Retina (tissue), 1 donor: ENCODE measurements around the gene ATP8A2.
"Not testable (repeated sequence)": the region's sequence is repeated elsewhere in the genome, so short reads cannot be mapped to it uniquely, and the experiment has no call there.

ENCODE experiments used
- DNase-seq: peaks from one replicate; pipeline ENCODE4 v3.0.0-alpha.2; 2016

The ATP8A2 gene

GRCh38 chr13:25772534-25772933 lies 400.8 kb downstream of the ATP8A2 start:
- DNase-seq: not testable (repeated sequence)

- not testable (repeated sequence) for DNase-seq
These were observed 402.3 kb downstream of the ATP8A2 start for GRCh38 chr13:25774056-25774455.

- DNase-seq: no peak
These were observed 403.5 kb downstream of the ATP8A2 start for GRCh38 chr13:25775275-25775674.

DNA sequence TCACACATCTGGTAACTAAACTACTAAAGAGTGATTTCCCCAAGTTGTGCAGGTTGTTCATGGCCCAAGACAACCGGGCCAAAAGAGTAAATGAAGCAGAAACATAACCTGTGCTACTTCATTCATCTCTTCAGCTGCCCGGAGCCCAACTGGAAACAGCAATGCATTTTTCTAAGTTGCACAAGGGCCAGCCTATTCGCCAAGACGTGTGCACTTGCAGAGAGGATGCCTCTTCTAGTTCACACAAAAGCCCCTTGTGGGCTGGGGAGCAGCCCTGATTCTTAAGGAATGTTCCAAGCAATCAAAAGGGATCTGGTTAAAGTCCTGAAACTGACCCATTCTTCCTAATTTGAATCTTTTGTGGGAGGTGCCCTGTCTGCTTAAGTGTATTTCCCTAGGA lies 404.2 kb downstream of the ATP8A2 start:
- no peak for DNase-seq

DNA sequence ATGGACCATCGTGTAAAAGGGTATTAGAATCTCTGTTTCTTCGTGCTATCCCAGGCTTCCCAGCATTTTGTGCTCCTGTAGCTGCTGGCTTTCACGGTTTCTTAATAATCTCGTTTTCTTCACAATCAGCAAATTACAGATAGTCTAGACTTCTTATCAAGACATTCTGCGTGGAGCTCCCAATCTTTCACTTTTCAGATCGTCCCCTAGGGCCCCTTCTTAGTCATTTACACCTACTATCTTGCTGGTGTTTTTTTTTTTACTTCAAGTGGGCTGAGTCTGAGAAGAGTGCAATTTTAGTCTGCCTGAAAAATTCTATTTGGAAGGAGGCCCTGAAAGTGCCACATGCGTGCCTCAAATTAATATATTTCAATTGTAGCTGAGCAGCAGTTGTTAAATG lies 404.9 kb downstream of the ATP8A2 start:
- DNase-seq: no peak

DNA sequence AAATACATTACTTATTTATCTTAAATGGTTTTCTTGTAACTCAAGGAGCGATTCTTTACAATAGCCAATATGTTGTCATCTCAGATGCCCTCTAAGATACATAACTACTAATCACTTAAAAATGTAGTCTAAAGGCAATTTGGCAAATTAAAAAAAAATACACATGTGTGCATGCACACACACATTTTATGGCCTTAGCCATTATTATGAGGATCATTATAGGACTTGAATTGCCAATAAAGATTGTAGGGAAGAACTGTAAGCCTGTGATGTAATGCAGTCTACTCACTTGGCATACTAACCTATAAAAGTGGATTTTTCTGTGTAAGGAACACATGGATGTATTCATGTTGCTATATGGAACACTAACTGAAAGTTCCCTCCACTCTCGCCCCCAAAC lies 405.7 kb downstream of the ATP8A2 start:
- no peak for DNase-seq

DNA sequence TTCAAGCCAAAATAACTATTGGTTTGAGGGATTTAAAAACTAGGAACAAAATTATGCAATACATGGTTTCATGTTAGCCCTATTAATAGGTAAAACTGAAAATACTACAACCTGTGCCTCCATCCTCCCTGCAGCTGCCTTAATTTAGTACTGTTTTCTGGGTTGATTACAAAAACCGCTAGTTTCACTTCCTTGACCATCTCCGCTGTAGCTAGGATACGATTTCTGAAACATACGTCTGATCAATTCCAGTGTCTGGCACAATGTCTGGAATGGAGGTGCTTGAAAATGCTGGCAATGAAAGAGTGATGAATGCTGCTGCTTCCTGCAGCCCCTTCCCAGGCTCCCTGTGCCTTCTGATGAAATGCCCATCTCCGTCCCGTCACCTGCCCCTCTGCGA lies 406.6 kb downstream of the ATP8A2 start:
- DNase-seq: no peak

DNA sequence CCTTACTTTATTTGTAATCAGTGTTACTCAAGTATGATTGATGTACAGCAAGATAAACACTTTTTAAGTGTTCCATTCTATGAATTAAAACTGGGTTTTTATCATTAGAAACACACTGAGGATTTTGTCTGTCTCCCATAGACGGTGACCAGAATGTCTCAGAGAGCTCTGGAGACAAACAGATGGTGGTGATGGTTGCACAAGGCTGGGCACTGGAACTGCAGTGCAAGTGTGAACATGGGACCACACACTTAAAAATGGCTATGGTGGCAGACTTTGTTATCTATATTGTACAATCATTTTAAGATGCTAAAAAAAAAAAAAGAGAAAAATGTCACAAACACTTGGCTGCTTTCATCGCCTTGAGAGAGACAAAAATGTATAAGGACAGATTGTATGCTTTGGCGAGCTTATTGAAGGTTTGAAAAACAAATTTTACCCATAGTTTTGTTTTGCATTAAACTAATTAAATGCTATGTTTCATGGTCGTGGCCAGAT lies 407.1 kb downstream of the ATP8A2 start:
- DNase-seq: no peak

GRCh38 chr13:25783076-25783475 lies 411.3 kb downstream of the ATP8A2 start:
- no peak for DNase-seq

DNA sequence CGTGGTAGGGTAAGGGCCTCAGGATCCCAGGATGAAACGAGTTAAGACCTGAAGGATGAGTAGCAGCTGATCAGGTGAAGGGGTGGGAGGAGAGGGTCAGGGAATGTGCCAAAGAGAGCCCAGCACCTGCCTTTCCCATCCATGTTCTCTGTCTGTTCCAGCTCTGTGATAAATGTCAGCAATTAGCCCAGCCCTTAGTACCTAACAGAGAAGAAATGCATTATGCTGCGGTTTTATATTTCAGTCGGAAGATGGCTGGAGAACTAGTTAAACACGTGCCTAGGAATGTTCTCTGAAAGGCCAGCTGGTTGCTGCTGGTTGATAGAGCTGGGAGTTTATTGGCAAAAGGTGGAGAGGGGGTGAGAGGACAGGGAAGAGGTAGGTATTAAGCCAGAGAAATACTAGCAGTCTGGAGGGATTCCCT lies 411.8 kb downstream of the ATP8A2 start:
- DNase-seq: no peak

DNA sequence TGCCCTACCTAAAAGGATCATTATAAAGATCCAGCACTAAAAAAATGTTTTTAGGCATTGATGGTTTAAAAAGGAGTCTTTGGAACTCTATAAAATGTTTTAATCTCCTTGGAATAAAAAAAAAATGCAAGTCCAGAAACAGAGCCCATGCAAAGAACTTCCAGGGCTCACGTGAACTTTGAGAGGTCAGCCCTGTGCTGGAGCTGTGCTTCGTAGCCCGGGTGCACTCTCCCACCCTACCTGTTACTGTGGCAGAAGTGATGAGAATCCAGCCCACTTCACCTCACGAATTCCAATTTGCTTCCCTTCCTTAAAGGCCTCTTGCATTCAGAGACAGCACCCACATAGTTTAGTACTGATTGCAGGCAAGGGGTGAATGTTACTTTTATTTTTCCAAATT lies 412.3 kb downstream of the ATP8A2 start:
- DNase-seq: no peak

DNA sequence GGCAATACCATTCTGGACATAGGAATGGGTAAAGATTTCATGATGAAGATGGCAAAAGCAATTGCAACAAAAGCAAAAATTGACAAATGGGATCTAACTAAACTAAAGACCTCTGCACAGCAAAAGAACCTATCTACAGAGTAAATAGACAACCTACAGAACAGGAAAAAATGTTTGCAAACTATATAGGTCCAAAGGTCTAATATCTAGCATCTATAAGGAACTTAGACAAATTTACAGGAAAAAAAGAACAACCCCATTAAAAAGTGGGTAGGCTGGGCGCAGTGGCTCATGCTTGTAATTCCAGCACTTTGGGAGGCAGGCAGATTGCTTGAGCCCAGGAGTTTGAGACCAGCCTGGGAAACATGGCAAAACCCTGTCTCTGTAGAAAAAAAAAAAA lies 418.4 kb downstream of the ATP8A2 start:
- not testable (repeated sequence) for DNase-seq

GRCh38 chr13:25795277-25795676 lies 423.5 kb downstream of the ATP8A2 start:
- DNase-seq: no peak

- no peak for DNase-seq
These were observed 424.7 kb downstream of the ATP8A2 start for GRCh38 chr13:25796474-25796873.

- DNase-seq: no peak
These were observed 427.2 kb downstream of the ATP8A2 start for GRCh38 chr13:25798998-25799397.

DNA sequence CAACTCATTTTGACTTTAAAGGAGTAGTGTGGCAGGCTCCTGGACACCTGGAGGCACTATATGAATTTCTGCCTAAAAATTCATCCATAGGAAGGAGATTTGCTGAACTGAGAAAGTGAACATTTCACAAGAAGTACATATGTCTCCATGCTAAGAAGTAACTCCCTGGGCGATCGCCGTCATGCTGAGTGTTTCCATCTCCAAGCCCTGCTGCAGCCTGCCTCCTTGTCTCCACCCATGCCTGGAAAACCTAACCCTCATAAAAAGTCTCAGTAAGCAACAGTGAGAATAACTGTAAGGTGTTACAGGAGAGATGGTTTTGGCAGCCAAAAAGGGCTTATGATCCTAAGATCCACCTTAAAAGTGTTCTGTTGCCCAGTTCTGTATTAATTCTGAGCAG lies 428.7 kb downstream of the ATP8A2 start:
- DNase-seq: no peak

DNA sequence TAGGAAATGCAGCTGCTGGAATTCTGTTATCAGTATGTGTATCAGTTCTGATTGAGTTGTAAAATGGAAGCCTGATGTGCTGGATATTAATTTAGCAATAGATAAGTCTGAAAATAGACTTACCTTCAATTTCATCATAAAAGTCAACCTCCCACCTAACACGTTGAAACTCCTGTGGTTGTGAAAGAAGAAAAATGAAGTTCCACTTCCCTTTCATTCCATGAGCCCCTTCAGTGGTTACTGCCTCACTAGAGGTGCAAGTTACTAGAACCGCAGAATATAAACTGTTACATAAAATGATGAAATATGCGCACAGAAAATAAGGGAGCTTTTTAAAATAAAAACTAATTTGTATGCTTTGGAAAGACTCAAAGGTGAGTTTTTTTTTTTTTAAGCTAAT lies 430.8 kb downstream of the ATP8A2 start:
- DNase-seq: no peak

- DNase-seq: no peak
These were observed 431.9 kb downstream of the ATP8A2 start for GRCh38 chr13:25803641-25804040.

- DNase-seq: no peak
These were observed 434.6 kb downstream of the ATP8A2 start for GRCh38 chr13:25806264-25806974.

- no peak for DNase-seq
These were observed 435.8 kb downstream of the ATP8A2 start for GRCh38 chr13:25807562-25807961.

DNA sequence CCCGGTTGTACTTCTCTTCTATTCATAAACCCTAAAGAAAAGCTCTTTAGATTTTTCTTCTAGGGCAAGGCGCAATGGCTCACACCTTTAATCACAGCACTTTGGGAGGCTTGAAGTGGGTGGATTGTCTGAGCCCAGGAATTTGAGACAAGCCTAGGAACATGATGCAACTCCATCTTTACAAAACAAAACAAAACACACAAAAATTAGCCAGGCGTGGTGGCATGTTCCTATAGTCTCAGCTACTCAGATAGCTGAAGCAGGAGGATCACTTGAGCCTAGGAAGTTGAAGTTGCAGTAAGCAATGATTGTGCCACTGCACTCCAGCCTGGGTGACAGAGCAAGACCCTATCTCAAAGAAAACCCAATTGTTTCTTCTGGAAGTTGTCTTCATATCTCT lies 439.7 kb downstream of the ATP8A2 start:
- DNase-seq: no peak

DNA sequence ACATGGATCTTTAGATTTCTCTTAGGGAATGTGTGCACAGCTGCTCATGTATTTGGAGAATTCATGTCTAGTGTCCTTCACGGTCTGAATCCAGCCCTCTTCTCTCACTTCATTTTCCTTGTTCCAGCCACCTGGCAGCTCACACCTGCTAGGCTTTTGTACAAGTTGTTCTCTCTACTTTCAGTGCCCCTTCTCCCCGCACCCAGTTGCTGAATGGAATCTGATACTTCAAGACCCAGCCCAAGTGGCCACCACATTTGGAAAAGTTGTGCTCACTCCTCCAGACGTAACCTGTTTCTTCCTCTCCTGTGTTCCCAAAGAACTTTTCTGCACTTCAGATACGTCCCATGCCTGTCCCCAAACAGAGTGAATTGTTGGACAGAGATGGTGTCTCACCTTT lies 444.5 kb downstream of the ATP8A2 start:
- no peak for DNase-seq

DNA sequence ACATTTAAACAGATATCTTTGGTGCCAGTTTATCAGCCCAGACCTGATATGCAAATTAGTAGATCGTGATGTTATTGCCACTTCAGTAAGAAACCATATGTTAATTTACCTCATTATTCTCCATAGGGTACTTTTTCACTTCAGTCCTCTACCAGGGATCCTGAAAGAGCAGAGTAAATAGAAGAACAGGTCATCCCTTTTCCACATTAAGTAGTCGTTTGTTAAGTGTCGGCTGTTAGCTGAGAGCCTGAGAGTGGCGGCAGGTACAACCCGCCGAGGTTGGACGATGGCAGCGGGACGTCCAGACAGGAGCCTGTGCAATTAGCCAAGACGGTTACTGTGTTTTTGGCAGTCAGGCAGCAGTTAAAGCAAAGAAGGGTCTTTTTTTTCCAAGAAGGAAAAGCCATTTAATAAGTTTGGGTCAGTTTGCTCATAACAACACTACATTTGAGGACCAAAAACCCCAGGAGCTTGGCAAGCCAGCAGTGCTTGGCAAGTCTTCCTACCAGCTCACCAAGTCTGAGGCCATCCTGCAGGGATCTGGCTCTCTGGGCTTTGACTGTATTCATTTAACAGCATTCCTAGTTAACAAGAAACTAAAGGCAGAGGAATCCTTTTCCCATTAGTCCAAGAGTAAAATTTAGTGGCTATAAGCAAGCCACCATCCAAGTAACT lies 448.2 kb downstream of the ATP8A2 start:
- no peak for DNase-seq

DNA sequence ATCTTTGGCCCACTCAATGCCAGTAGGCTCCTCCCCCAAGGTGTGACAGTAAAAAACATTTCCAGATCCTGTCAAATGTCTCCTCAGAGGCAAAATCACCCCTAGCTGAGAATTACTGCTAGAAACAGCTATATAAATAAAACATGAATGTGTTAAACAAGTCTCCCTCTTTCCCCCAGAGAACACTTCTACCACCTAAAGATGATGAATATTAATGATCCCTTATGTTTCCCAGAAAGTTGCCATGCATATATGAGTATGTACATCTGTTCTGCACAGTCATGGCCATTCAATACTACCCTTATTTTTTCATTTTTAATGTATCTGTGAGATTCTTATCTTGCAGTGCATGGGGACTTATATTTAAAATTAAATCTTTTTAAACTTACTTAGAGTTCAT lies 450.0 kb downstream of the ATP8A2 start:
- no peak for DNase-seq

DNA sequence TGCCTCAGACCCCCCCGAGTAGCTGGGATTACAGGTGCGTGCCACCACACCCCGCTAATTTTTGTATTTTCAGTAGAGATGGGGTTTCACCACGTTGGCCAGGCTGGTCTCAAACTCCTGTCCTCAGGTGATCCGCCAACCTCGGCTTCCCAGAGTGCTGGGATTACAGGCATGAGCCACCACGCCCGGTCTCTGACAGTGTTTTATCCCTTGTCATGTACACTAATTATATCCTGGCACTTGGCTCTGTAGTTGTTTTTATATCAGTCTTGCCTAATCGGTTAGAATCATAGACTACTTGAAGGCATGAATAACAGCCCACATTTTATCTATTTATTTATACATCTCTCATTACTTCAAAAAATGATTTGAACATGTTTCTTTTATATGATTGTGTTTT lies 455.4 kb downstream of the ATP8A2 start:
- not testable (repeated sequence) for DNase-seq
